H1 (cell line): ENCODE measurements around the gene RILP. TPM values are rescaled to one million over a fixed set of nuclear protein-coding genes. Genes with fewer than 3 reads are reported as not detected.

Experiments
- CTCF ChIA-PET: fragments of 300-600 bp; sonication (Branson Sonifier 250); formaldehyde crosslinking; loops from one replicate; lab custom pipeline; 2021; ENCODE audit not compliant: partially characterized antibody; lab: Charles Lee
- POLR2A ChIA-PET: fragments of 300-600 bp; sonication (Branson Sonifier 250); formaldehyde crosslinking; loops from one replicate; lab custom pipeline; 2021; ENCODE audit warnings: inconsistent platforms; ENCODE audit not compliant: partially characterized antibody; lab: Charles Lee
- DNase-seq, 2 experiments: peaks; one replicate each; pipeline versions ENCODE4 v3.0.0 to v3.0.0-alpha.2; 2010 to 2022; ENCODE audit warnings: low spot score in 2 of 2, low read depth in 1 of 2, mixed read lengths in 1 of 2
- FAIRE-seq: peaks from 2 replicates; lab custom pipeline; 2011; peaks lifted over from hg19 to GRCh38; lab: Jason Lieb, UNC
- H2AFZ ChIP-seq: 2 replicates; pipeline ENCODE4 v1.8.1; 2012; ENCODE audit warnings: low read length, inconsistent platforms
- H2AK5ac ChIP-seq: 2 replicates; pipeline ENCODE4 v1.6.1; 2013; ENCODE audit warnings: low read depth, low read length
- H2BK120ac ChIP-seq: replicated peaks from 2 replicates; pipeline ENCODE3; 2013; ENCODE audit warnings: low read depth, low read length, inconsistent platforms
- H2BK12ac ChIP-seq: 2 replicates; pipeline ENCODE4 v1.6.1; 2013; ENCODE audit warnings: low read depth, low read length
- H2BK15ac ChIP-seq: 2 replicates; pipeline ENCODE4 v1.6.1; 2013; ENCODE audit warnings: low read length
- H2BK20ac ChIP-seq: 2 replicates; pipeline ENCODE4 v1.6.1; 2013; ENCODE audit warnings: low read length
- H2BK5ac ChIP-seq: 2 replicates; pipeline ENCODE4 v1.6.1; 2013; ENCODE audit warnings: low read depth, low read length
- H3K14ac ChIP-seq: 2 replicates; pipeline ENCODE4 v1.6.1; 2013; ENCODE audit warnings: inconsistent platforms; ENCODE audit not compliant: insufficient read length
- H3K18ac ChIP-seq: 2 replicates; pipeline ENCODE4 v1.6.1; 2013; ENCODE audit warnings: low read length; ENCODE audit errors: extremely low read depth
- H3K23ac ChIP-seq: 2 replicates; pipeline ENCODE4 v1.6.1; 2013; ENCODE audit warnings: inconsistent platforms; ENCODE audit not compliant: insufficient read length
- H3K23me2 ChIP-seq: 2 replicates; pipeline ENCODE4 v1.6.1; 2013; ENCODE audit warnings: low read depth, low read length
- H3K27ac ChIP-seq: 2 replicates; pipeline ENCODE4 v1.6.1; 2011; ENCODE audit warnings: low read depth, low read length, inconsistent platforms
- H3K27me3 ChIP-seq, 4 experiments: replicated peaks in 1 of 4; 1 replicate in 1 of 4; 2 replicates in 3 of 4; pipeline versions ENCODE4 v1.6.1 to v1.8.1; 2011 to 2013; ENCODE audit warnings: low read length in 3 of 4, mild to moderate bottlenecking in 3 of 4, inconsistent platforms in 2 of 4, mixed read lengths in 2 of 4, moderate library complexity in 1 of 4; ENCODE audit not compliant: control insufficient read depth in 3 of 4, insufficient read depth in 3 of 4; ENCODE audit errors: extremely low read depth in 1 of 4
- H3K36me3 ChIP-seq, 4 experiments: 2 replicates each; pipeline versions ENCODE4 v1.6.1 to v1.8.1; 2011 to 2013; ENCODE audit warnings: mild to moderate bottlenecking in 4 of 4, low read length in 3 of 4, moderate library complexity in 2 of 4, control low read depth in 1 of 4, inconsistent platforms in 1 of 4; ENCODE audit not compliant: insufficient read depth in 4 of 4, control insufficient read depth in 2 of 4
- H3K4ac ChIP-seq: replicated peaks from 2 replicates; pipeline ENCODE3; 2013; ENCODE audit warnings: low read length, low read depth, mixed read lengths, inconsistent platforms; ENCODE audit not compliant: insufficient read length
- H3K4me1 ChIP-seq, 4 experiments: replicated peaks in 1 of 4; 1 replicate in 1 of 4; 2 replicates in 3 of 4; pipeline versions ENCODE4 v1.6.1 to v1.8.1; 2011 to 2013; ENCODE audit warnings: low read length in 3 of 4, inconsistent platforms in 2 of 4, mixed read lengths in 1 of 4; ENCODE audit not compliant: insufficient read depth in 4 of 4, control insufficient read depth in 3 of 4
- H3K4me2 ChIP-seq, 2 experiments: 2 replicates each; pipeline versions ENCODE4 v1.6.1 to v1.8.1; 2011 to 2013; ENCODE audit warnings: low read depth in 2 of 2, low read length in 2 of 2, control low read depth in 1 of 2, inconsistent platforms in 1 of 2, mild to moderate bottlenecking in 1 of 2; ENCODE audit not compliant: insufficient read depth in 1 of 2
- H3K4me3 ChIP-seq, 4 experiments: fragments of 200-600, 300-600 bp in 1 of 4; sonication (generic), shearing (Covaris generic), sonication (Bioruptor Twin) in 1 of 4; 2 replicates each; pipeline versions ENCODE4 v1.5.1 to v1.8.1; 2011 to 2016; ENCODE audit warnings: low read length in 4 of 4, low read depth in 3 of 4, control low read depth in 2 of 4, inconsistent platforms in 2 of 4, mild to moderate bottlenecking in 2 of 4, mixed read lengths in 1 of 4, moderate library complexity in 1 of 4; ENCODE audit not compliant: insufficient read depth in 2 of 4; ENCODE audit errors: extremely low read depth in 1 of 4
- H3K56ac ChIP-seq: replicated peaks from 2 replicates; pipeline ENCODE3; 2013; ENCODE audit warnings: low read depth, mild to moderate bottlenecking, mixed read lengths, low read length, inconsistent platforms; ENCODE audit not compliant: insufficient read length
- H3K79me1 ChIP-seq: 2 replicates; pipeline ENCODE4 v1.6.1; 2013; ENCODE audit warnings: low read depth, low read length, control low read depth
- H3K79me2 ChIP-seq, 2 experiments: 2 replicates each; pipeline versions ENCODE4 v1.6.1 to v1.8.1; 2012 to 2013; ENCODE audit warnings: low read length in 2 of 2, mild to moderate bottlenecking in 2 of 2, inconsistent platforms in 1 of 2; ENCODE audit not compliant: insufficient read depth in 2 of 2, control insufficient read depth in 1 of 2
- H3K9ac ChIP-seq, 4 experiments: replicated peaks in 1 of 4; 1 replicate in 1 of 4; 2 replicates in 3 of 4; pipeline versions ENCODE4 v1.6.1 to v1.8.1; 2011 to 2013; ENCODE audit warnings: low read depth in 3 of 4, low read length in 3 of 4, control low read depth in 2 of 4, mild to moderate bottlenecking in 2 of 4, moderate library complexity in 2 of 4, inconsistent platforms in 1 of 4; ENCODE audit errors: extremely low read depth in 1 of 4
- H3K9me3 ChIP-seq, 2 experiments: 2 replicates each; pipeline versions ENCODE4 v1.6.1 to v1.8.1; 2012 to 2013; ENCODE audit warnings: mild to moderate bottlenecking in 2 of 2, moderate library complexity in 2 of 2, control low read depth in 1 of 2, inconsistent platforms in 1 of 2, low read depth in 1 of 2, low read length in 1 of 2, mixed read lengths in 1 of 2; ENCODE audit not compliant: insufficient read depth in 2 of 2
- H4K20me1 ChIP-seq, 2 experiments: replicated peaks in 1 of 2; 2 replicates each; pipeline versions ENCODE3 to v1.8.1; 2011 to 2013; ENCODE audit warnings: inconsistent platforms in 2 of 2, low read length in 2 of 2, mild to moderate bottlenecking in 1 of 2; ENCODE audit not compliant: insufficient read depth in 2 of 2, control insufficient read depth in 1 of 2
- H4K5ac ChIP-seq: 2 replicates; pipeline ENCODE4 v1.6.1; 2013; ENCODE audit warnings: low read length, low read depth, mixed read lengths, inconsistent platforms; ENCODE audit not compliant: insufficient read length
- H4K8ac ChIP-seq: 2 replicates; pipeline ENCODE4 v1.8.0; 2013; ENCODE audit warnings: mild to moderate bottlenecking, moderate library complexity, low read length, inconsistent platforms; ENCODE audit not compliant: insufficient read depth; ENCODE audit errors: extremely low read depth
- H4K91ac ChIP-seq: replicated peaks from 2 replicates; pipeline ENCODE3; 2013; ENCODE audit warnings: low read length, mixed read lengths, inconsistent platforms; ENCODE audit not compliant: insufficient read length
- TBP ChIP-seq: IDR thresholded peaks from 2 replicates; pipeline ENCODE4 v1.6.1; 2011; ENCODE audit warnings: low read depth, low read length, improper control_type of control experiment
- WGBS, 2 experiments: shearing (Covaris generic) in 1 of 2; methylation state at CpG; one replicate each; pipeline versions ENCODE4 v1.1.6 to v1.1.7; 2013 to 2015; ENCODE audit warnings: low lambda C conversion rate in 2 of 2, mixed read lengths in 2 of 2, inconsistent platforms in 1 of 2, low coverage in 1 of 2, missing lambda C conversion rate in 1 of 2; ENCODE audit not compliant: insufficient replicate concordance in 2 of 2, insufficient coverage in 1 of 2, insufficient read length in 1 of 2; ENCODE audit errors: extremely low coverage in 1 of 2, missing lambda C conversion rate in 1 of 2; 5-methylcytosine and 5-hydroxymethylcytosine counted together
- polyA plus RNA-seq, 7 experiments: library from polyadenylated mRNA; depleted of rRNA in 3 of 7; stranded (reverse) in 5 of 7; unstranded in 2 of 7; fragments of >200 nt in 5 of 7; fragments of 200-250 nt in 2 of 7; gene quantifications; 1 replicate in 5 of 7; 2 replicates in 1 of 7; 4 replicates in 1 of 7; pipeline versions ENCODE4 v1.2.1 to v1.2.3, GENCODE V29; 2011 to 2013; ENCODE audit warnings: missing spikeins in 2 of 7, mixed read lengths in 2 of 7
- total RNA-seq: library from RNA; stranded (reverse); fragmentation: NEBNext Ultra II Directional; extraction: Animal tissue kit (Norgen Biotek cat#: 25700); gene quantifications from 2 replicates; pipeline ENCODE4 v1.2.1, GENCODE V29; 2021

Gene RILP
- total and polyA plus RNA-seq, 2 of the 8 experiments (the other 6 are each of a cell fraction or from before 2014, with no cell fraction given), result 6.8 to 7.2 TPM

DNA sequence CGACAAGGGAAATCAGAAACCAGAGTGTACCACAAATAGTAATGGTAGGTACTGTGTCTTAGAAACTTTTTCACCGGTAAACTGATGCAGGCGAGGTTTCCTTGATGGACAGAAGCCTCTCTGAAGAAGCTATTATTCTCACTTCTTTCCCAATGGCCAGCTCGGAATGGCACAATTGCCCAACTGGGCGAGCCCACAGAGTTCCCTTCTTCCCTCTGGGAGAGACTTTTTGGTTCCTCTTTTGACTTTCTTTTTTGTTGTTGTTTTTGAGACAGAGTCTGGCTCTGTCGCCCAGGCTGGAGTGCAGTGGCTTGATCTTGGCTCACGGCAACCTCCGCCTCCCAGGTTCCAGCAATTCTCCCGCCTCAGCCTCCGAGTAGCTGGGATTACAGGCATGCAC lies 38.0 kb downstream of the RILP start:
- H4K91ac ChIP-seq, result no peak overlapping the region
- no peaks in the 10 kb centered on the region for H3K27me3 ChIP-seq
- no peak overlapping the region for H3K23ac ChIP-seq
- H2BK20ac ChIP-seq, result no peak overlapping the region
- no peaks in the 10 kb centered on the region for H3K23me2 ChIP-seq
- 91% methylated on average over 10 of the region's 10 CpGs; no CpG with 5 or more reads in 1 of the 2 experiments for WGBS, 2 experiments
- no peak overlapping the region for H3K56ac ChIP-seq
- no peak overlapping the region for H2AFZ ChIP-seq
- H3K9me3 ChIP-seq, result no peaks in the 10 kb centered on the region
- no peaks in the 10 kb centered on the region for H3K4me1 ChIP-seq
- no peak overlapping the region for H3K4me2 ChIP-seq
- FAIRE-seq (no peak), DNase-seq (no peak)
- H3K4ac ChIP-seq, result no peak overlapping the region
- H3K4me3 ChIP-seq, result no peak overlapping the region
- no peaks in the 10 kb centered on the region for H3K36me3 ChIP-seq
- CTCF ChIA-PET, result interaction anchor here (1.7 to 1.8 kb wide), 2 partner anchors 9 to 25 kb away, joined by 4 to 7 read pairs; no protein-coding TSS in a partner anchor
- no peaks in the 10 kb centered on the region for H4K20me1 ChIP-seq
- H4K5ac ChIP-seq, result no peak overlapping the region
- H4K8ac ChIP-seq, result no peak overlapping the region
- no peak overlapping the region for H2BK15ac ChIP-seq
- H2AK5ac ChIP-seq, result no peak overlapping the region
- no peak overlapping the region for H3K27ac ChIP-seq
- no peak overlapping the region for H3K9ac ChIP-seq
- H3K18ac ChIP-seq, result no peak overlapping the region
- POLR2A ChIA-PET, result interaction anchor here (1.1 to 1.5 kb wide), 2 partner anchors 8 to 17 kb away, joined by 3 to 4 read pairs; partner anchors contain the start of gene SLC43A2
- H3K79me2 ChIP-seq, result no peaks in the 10 kb centered on the region
- H2BK5ac ChIP-seq, result no peak overlapping the region
- no peak for TF ChIP-seq TBP
- H2BK120ac ChIP-seq, result no peak overlapping the region
- H3K79me1 ChIP-seq, result no peaks in the 10 kb centered on the region
- H2BK12ac ChIP-seq, result no peak overlapping the region
- H3K14ac ChIP-seq, result no peak overlapping the region
